ENCODE results near the gene LDHAL6B.

LDHAL6B gene

GRCh38 chr15:59251001-59251845 is 44.6 kb downstream of the LDHAL6B start:
- DNase-seq (ENCODE audit: low spot score), result no peak

GRCh38 chr15:59252137-59252536 is 45.5 kb downstream of the LDHAL6B start:
- no peak for DNase-seq (ENCODE audit: low spot score)

- DNase-seq (ENCODE audit: low spot score), result no peak
Measured at GRCh38 chr15:59255680-59256336, 49.2 kb downstream of the LDHAL6B start.

- DNase-seq (ENCODE audit: low spot score), result no peak
Measured at GRCh38 chr15:59256482-59256881, 49.8 kb downstream of the LDHAL6B start.

- DNase-seq (ENCODE audit: low spot score), result no peak
Measured at GRCh38 chr15:59257140-59257539, 50.5 kb downstream of the LDHAL6B start.

Data from left forelimb (tissue), 1 donor.